Hematopoietic multipotent progenitor cell (in vitro differentiated cells): ENCODE measurements around the gene LRRC3. TPM values are rescaled to one million over a fixed set of nuclear protein-coding genes. Genes with fewer than 3 reads are reported as not detected.

Experiments used
- DNase-seq, 3 donors: peaks; one replicate each; pipeline ENCODE4 v3.0.0-alpha.2; 2011 to 2015; ENCODE audit warnings: low read depth in 2 of 3, low spot score in 2 of 3
- total RNA-seq: library from RNA; depleted of rRNA; stranded (reverse); fragments of >200 nt; gene quantifications from one replicate; pipeline ENCODE4 v1.2.3, GENCODE V29; 2012

Gene LRRC3
- total RNA-seq, 1 donor = 1.1 TPM

GRCh38 chr21:44455524-44456213 is 359 bp downstream of the LRRC3 start:
- DNase-seq = peak; percentile 7 to 37 (median 22)

- no peak for DNase-seq
These were observed 1.1 kb downstream of the LRRC3 start for GRCh38 chr21:44456214-44456914.

GRCh38 chr21:44456915-44457736 is 1.8 kb downstream of the LRRC3 start:
- no peak for DNase-seq

- no peak for DNase-seq
These were observed 3.8 kb downstream of the LRRC3 start for GRCh38 chr21:44458971-44459711.

GRCh38 chr21:44459712-44460440 is 4.6 kb downstream of the LRRC3 start:
- no peak for DNase-seq

GRCh38 chr21:44460441-44460755 is 5.1 kb downstream of the LRRC3 start:
- no peak for DNase-seq

- DNase-seq = no peak
These were observed 5.7 kb downstream of the LRRC3 start for GRCh38 chr21:44461005-44461404.

- DNase-seq = no peak
These were observed 6.2 kb downstream of the LRRC3 start for GRCh38 chr21:44461464-44462001.

GRCh38 chr21:44462086-44462833 is 7.0 kb downstream of the LRRC3 start:
- no peak for DNase-seq

- DNase-seq = no peak
These were observed 7.5 kb downstream of the LRRC3 start for GRCh38 chr21:44462834-44463200.

- no peak for DNase-seq
These were observed 8.4 kb downstream of the LRRC3 start for GRCh38 chr21:44463724-44464123.

GRCh38 chr21:44464351-44464750 is 9.0 kb downstream of the LRRC3 start:
- no peak for DNase-seq

GRCh38 chr21:44466351-44466954 is 11.1 kb downstream of the LRRC3 start:
- DNase-seq = no peak

GRCh38 chr21:44466996-44467858 is 11.9 kb downstream of the LRRC3 start:
- no peak for DNase-seq

GRCh38 chr21:44467859-44468195 is 12.5 kb downstream of the LRRC3 start:
- DNase-seq = no peak

- DNase-seq = no peak
These were observed 16.0 kb downstream of the LRRC3 start for GRCh38 chr21:44471341-44471740.

GRCh38 chr21:44471996-44472395 is 16.7 kb downstream of the LRRC3 start:
- DNase-seq = no peak

GRCh38 chr21:44473915-44474555 is 18.7 kb downstream of the LRRC3 start:
- no peak for DNase-seq
